GM20431 (cell line): ENCODE data around the gene SMTN.
"Not testable (repeated sequence)": the region's sequence is repeated elsewhere in the genome, so short reads cannot be mapped to it uniquely, and the experiment has no call there.

ENCODE experiments used
- in situ Hi-C: fragments of 300-500 bp; cut with MseI, MboI; formaldehyde crosslinking; loops from one replicate; pipeline ENCODE4 v1.15.0; 2020; ENCODE audit warnings: low sequenced_read_pairs; ENCODE audit not compliant: unreplicated experiment

SMTN gene

DNA sequence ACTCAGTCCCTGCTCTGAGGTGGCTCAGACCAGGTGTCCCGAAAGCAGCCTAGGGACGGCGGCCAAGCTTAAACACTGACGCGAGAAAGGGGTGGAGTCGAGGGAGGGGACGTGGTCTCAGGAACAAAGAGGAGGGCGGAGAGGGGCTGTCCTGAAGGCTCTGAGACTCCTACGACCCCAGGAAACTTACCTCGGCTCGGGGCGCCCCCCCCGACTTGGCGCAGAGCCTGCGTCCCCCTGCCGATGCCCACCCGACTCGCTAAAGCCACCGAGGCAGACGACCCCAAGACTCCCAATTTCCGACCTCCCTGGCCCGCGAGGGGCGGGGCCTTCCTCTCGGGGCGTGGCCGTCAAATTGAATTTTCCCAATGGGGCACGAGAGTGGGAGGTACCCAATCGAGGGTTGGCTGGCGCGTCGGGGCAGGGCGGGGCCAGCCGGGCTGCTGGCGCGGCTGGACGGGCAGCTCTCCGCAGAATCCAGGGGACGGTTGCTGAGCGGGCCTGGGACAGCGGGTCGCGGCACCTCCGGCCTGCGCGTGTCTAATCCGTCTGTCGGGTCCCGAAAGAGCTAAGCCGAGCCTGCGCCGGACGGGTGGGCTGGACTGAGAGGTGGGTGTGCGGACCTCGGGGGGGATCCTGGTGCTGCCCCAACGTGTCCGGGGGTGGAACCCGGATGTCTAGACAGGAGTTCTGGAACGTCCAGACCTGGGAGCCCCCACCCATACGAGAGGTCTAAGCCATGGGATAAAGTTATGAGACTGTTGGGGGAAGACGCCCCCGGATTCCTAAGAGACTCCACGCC, at the start of gene SMTN:
TSS of gene SMTN (plus strand) at position 471 of the 802 bp plus-strand sequence. CDS start 1,941 bp downstream, outside the sequence.
- in situ Hi-C loops: loop anchor here (10.0 kb wide), 1 partner anchor 136 kb away; no protein-coding TSS in a partner anchor

DNA sequence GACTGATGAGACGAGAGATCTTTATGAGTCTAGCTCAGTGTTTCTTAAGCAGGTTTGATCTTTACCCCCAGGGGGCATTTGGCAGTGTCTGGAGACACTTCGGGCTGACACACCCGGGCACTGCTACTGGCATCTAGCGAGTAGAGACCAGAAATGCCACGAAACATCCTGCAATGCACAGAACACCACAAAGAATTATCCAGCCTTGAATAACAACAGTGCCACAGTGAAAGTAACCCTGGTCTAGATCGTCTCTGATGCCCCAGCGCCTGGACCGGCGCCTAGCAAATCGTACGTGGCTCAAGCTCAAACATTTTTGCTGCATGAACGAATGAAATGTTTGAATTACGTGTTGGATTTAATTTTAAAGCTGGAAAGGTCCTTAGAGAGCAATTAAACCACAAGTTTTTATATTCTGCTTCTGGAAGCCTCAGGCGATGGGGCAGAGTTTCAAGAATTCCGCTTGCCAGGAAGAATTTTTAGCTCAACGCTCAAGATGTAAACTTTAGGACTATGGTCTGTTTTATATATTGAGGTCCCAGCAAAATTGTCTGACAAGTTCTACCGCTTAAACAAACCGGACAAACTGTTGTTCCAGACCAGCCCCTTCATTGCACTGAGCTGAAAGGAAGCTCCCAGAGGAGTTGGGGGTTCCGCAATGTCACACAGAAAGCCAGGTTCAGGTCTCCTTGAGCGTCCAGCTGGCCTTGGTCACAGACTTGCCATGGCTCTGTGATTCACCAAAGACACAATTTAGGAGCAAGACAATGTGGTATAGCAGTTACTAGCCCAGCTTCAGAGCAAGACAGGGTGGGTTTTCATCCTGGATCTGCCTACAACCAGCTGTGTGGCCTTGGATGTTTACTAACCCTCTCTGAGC, 44.2 kb upstream of the SMTN start:
- in situ Hi-C loops: no loop called here

DNA sequence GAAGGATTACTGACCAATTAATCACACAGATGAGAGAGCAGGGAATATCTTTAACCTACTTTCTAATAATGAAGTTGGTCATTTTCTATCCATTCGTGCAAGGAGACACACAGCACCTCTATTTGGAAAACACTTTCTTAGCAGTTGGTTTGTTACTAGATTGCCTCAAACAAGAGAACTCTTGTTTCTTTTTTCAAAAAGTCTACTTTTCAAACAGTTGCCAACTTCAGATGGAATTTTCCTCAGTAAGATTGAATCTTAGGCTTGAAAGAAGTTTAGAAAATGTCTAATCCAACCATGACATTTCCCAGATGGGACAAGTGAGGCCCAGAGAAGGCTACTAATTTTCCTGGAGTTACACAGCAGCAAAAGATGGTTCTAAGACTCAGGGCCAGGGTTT, 42.4 kb upstream of the SMTN start:
- in situ Hi-C loops: no loop called here

DNA sequence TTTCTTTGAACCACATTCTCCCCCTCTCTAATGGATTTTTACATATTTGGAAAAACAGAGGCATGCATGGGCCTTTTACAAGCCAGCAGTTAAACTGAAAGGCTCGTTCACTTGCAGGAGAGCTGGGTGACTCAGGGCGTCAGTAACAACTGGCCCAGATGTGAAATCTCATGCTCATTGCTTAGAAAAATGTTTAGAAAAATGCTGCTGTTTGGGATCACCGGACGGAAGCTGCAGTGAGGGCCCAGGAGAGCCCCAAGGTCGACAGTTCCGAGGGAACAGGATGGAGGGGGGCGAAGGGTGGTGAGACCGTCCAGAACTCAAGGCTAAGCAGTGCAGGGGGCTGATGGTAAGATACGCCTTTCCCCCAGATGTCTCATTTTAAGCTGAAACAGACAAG, 41.7 kb upstream of the SMTN start:
- in situ Hi-C loops: no loop called here

DNA sequence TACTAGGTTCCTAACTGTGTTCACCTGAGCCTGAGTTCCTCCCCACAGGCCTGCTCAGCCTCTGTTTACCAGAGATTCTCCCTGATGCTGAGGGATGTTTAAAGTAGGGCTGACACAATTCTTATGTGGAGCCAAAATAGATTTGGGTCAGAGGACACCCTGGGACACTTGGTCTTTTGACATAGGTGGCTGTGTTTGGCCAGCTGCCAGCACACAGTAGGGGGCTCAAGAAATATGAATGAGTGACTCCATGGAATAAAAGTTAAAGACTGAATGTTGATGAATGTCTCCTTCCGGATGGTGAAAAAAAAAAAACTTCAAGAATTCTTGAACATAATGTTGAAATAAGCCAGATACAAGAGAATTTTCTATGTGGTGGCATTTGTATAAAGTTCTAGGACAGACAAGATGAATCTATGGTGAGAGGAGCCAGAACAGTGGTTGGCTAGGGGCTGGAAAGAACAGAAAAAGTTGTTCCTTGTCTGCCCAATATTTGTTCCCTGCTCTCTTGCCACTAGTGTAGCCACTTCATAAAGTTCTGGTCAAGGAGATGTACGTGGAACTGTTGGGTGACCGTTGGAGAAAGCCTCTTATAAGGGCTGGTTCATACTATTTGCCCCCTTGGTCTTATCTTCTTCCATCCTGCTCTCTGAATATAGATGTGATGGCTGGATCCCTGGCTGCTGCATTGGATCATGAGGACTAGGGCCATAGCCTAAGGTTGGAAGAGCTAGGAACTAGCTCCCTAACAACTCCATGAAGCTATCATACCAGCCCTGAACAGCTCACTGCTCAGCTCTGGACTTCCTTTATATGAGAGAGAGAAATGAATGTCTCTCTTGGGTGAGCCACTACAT, 40.3 kb upstream of the SMTN start:
- in situ Hi-C loops: no loop called here

DNA sequence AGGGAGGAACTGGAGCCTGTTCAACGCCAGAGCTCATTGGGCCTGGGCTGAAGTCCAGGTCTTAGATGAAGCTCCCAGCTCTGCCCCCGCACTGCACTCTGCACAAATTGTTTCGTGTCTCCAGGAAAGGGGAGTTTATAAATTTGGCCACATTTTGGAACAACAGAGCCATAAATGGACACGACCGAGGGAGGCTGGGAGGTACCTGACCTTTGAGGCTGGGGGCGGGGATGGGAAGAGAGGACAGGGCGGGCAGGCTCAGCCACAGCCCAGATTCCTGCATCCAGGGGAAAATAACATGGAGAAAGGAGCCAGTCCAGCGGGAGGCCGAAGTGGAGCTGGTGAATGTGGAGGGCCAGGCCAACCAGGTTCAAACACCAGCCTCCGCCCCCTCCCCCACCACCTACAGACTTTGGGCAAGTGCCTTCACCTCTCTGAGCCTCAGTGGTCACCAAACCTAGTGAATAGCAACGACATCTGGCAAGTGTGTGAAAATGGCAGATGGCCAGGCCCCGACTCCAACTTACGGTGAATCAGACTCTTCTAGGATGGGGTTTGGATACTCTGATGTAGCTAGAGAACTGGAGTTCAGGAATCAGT, 36.8 kb upstream of the SMTN start:
- in situ Hi-C loops: no loop called here

DNA sequence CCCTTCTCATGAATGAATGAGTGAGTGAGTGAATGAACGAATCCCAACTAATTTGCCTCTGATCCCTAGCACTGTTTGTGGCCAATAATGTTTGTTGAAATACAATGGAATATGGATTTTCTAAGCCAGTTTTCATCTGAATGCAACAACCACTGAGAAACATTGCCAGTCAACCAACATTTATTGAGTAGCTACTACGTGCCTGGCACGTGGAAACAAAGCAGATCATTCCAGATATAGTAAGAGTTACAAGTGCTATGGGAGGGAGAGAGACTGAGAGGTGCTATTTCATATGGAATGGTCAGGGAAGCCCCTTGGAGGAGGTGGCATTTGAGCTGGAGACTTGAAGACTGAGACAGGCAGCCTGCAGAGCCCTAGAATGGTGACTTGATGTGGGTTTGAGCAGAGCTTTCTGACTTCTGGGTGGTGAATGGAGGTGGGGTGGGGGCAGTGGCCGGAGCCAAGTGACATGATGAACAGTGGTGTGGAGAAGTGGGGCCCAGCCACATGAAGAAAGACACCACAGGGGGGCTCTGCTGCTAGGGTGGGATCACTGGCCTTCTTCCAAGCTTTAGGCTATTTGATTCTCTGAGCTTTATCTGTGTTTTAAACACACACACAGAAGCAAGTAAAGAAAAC, 35.1 kb upstream of the SMTN start:
- in situ Hi-C loops: no loop called here

DNA sequence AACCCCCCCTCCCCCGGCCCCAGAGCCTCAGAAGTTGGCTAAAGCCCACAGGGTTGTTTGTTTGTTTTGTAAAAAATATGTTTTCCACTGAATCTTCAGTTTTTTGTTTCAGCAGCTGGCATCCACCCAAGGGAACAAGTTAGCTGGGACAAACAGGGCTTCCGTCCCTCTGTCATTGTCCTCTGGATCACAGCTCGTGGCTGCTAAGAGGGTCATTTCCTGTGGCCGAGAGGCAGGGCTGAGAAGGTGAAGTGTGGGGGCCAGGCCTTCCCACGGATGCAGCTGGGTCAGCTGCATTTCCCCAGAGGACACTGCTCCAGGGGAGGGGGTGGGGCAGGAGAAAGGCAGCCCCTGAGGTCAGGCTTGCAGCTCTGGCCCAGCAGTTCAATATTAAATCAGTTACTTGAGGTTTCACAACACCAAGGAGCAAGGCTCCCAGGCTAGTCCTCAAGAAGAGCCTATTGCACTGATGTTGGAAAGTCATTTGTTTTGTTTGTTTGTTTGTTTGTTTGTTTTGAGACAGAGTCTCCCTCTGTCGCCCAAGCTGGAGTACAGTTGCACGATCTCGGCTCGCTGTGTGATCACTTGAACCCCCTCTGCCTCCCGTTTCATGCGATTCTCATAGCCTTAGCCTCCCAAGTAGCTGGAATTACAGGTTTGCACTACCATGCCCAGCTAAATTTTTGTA, 34.4 kb upstream of the SMTN start:
- in situ Hi-C loops: no loop called here

DNA sequence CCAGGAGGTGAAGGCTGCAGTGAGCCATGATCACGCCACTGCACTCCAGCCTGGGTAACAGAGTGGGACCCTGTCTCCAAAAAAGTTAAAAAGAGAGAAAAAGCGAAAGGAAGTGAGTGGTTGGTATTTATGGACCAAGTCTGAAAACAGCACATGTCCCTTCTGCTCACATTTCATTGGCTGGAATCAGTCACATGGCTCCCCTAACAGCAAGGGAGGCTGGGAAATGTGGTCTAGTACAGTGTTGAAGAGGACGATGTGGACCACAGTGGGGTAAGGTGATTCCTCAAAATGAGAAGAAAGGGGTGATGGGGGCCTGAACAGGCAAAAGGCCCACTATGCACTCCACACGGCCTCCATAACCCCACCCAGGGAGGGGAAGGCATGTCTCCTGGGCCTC, 32.5 kb upstream of the SMTN start:
- in situ Hi-C loops: no loop called here

DNA sequence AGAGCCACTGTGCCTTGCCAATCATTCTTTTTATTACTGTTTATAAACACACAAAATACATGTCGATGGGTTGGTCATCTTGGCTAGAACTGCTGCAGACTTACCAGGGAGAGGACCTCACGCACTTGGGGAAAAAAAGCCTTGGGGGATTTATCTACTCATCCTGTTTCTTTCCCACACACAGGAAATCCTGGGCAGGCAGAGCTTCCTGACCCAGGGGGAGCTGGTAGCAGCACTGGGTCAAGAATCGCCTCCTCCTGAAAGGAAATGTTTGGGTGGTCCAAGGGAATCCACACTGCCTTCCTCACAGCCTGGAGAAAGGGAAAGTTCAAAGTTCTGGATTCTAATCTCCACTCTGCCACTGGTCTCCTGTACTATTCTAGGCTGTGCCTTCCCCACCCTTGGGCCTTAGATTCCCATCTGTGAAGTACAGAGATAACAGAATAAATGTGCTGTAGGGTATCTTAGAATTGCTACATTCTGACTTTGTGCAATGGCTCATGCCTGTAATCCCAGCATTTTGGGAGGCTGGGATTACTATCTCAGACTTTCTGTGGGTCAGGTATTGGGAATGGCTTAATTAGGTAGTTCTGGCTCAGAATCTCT, 31.2 kb upstream of the SMTN start:
- in situ Hi-C loops: no loop called here

DNA sequence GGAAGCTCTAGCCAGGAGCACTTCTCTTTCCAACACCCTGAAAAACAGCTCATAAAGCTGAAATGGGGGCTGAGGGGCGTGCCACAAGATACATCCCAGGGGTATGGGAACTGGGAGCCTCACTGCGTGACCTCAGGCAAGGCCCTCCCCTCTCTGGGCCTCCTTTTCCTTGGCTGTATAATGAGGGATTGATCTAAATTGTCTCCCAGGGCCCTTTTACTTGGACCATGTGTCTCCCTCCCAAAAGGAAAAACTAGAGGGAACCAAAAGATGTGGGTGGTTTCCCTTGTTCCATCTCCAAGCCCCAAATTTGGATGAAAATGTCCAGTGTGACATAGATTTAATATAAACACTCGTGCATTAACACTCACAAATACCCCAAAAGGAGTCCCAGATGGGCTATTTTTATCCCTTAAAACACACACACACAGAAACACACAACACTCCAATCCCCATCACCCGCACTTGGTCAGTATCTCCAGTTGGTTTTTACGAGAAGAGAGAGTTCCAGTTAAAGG, 25.9 kb upstream of the SMTN start:
- in situ Hi-C loops: no loop called here

DNA sequence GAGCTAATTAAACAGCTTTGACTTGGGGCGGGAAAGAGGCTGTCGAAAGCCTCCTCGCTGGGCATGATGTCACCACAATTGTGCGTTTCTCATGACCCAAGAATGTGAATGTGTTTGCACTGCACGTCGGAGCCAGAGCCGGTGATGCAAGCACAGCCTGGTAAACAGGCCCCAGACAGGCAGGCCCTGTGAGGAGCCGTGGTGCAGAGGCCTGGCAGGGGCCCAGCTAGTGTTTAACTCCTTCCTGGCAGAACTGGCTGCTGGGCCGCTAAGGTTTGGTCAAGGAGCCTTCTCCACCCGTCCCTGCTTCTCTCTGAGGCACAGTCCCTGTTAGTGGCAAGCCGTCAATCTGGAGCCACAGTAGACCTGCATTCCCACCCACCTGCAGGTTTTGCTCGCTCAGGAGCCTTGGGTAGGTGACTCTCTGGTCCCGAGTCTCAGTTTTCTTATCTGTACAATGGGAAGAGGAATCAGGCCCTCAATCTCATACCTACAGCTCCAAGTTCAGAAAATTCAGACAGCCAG, 25.4 kb upstream of the SMTN start:
- in situ Hi-C loops: no loop called here

DNA sequence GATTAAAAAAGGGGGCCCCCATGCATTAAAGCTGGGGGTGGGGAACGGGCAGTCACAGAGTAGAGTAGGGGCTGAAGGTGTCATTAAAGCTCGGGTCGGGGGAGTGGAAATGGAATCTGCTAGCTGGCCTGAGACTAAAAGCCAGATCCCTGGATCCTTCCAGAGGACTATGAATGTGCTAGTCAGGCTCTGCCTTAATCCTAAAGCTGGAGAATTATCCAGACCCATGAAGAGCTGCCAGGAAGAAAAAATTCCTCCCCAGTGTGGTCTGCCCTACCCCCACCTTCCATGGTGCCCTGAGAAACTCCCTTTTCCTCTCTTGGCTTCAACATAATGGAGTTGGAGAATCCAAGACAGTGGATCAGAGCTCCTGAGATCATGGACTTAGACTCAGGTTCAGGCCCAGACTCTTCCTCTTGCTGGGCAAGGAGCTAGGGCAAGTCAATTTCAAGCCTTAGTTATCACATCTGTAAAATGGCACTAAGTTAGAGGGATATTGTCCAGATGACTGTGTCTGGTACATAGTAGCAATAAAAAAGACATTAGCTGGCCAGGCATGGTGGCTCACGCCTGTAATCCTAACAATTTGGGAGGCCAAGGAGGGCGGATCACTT, 24.0 kb upstream of the SMTN start:
- in situ Hi-C loops: no loop called here

DNA sequence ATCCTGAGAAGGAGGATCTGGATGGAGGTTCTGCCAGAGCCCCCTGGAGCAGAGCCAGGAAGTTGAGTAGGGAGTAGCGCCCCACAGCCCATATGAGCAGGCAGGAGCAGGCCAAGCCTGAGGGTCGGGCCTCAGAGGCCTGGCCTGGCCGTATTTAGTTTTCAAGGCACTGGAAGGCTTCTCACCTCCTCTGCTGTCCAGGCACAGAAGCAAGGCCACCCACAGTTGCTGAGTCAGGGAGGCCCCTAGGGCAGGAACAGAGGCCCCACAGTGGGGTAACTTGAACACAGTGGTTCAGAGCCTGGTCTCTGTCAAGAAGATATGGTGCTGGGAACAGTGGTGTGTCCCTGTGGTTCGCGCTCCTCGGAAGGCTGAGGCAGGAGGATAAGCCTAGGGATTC, 21.5 kb upstream of the SMTN start:
- in situ Hi-C loops: not testable (repeated sequence)

DNA sequence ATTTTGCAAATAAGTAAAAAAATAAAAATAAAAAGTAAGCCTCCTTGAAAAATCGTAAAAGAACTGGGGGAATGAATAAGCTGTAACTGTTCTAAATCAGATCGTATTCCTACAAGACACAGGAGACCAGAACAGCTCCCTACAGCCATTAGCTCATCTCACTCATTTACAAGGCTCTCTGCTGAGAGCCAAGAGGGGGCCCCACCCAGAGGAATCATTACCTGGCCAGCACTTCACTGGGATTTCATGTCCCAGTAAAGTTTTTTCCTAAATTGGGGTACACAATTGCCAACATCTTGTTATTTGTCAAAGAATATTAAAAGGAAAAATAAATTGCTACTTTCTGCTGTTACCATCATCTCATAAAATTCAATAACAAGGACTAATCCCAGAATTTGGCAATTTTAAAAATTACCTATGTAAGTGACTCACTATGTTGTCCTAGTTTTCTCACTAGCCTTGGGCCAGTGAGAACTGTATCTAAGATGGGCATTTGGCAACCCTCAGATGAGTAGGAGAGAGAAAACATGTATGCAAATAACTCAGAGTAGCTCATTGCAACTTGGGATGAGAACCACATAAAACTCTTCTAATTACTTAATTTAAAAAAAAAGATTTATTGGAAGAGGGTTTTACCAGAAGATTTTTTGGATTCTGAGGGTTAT, 18.4 kb upstream of the SMTN start:
- in situ Hi-C loops: no loop called here

DNA sequence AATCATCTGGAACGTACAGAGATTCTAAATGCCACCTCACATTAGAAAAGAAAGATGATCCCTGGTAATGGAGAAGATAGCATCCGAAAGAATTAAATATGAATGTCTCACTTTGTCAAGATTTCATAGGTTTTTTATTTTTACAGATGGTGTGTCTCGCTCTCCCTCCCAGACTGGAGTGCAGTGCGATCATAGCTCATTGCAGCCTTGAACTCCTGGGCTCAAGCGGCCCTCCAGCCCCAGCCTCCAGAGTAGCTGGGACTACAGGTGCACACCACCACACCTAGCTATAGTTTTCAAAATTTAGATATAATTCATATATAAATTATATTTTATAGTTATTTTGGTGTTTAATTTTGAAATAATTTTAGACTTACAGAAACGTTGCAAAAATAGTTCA, 16.7 kb upstream of the SMTN start:
- in situ Hi-C loops: no loop called here

DNA sequence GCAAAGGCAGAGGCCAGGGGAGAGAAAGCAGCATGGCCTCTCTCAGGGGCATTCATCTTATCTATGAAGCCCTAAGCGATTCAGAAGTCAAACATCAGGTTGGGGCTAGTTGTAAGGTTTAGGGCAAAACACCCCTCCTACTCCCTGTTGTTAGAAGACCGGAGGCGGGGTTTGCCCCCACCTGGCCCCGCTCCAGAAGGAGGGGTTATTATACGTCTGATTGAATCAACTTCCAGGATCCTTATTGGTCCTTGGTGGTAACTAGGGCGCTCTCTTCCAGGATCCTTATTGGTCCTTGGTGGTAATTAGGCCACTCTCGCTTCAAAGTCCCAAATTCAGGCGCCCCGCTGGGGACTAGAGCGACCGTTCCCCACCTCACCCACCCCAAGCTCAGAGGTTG, 12.1 kb upstream of the SMTN start:
- in situ Hi-C loops: no loop called here
